A673 (cell line): ENCODE data around the gene PNPLA3.

Experiments used
- EZH2 ChIP-seq: fragments of 200-600 bp; sonication (generic); IDR thresholded peaks from 2 replicates; pipeline ENCODE4 v1.6.1; 2017; ENCODE audit warnings: borderline replicate concordance, low read depth, mild to moderate bottlenecking, mixed read lengths, antibody characterized with exemption, low read length; ENCODE audit not compliant: poor library complexity, severe bottlenecking
- TF ChIP-seq, protein P1 (sequence below): fragments of 300-800, 200-600 bp; sonication (generic); conservative IDR thresholded peaks from 2 replicates; pipeline ENCODE4 v1.5.1; 2017; ENCODE audit warnings: low read depth, mild to moderate bottlenecking, antibody characterized with exemption, low read length, moderate library complexity, mixed read lengths

DNA sequence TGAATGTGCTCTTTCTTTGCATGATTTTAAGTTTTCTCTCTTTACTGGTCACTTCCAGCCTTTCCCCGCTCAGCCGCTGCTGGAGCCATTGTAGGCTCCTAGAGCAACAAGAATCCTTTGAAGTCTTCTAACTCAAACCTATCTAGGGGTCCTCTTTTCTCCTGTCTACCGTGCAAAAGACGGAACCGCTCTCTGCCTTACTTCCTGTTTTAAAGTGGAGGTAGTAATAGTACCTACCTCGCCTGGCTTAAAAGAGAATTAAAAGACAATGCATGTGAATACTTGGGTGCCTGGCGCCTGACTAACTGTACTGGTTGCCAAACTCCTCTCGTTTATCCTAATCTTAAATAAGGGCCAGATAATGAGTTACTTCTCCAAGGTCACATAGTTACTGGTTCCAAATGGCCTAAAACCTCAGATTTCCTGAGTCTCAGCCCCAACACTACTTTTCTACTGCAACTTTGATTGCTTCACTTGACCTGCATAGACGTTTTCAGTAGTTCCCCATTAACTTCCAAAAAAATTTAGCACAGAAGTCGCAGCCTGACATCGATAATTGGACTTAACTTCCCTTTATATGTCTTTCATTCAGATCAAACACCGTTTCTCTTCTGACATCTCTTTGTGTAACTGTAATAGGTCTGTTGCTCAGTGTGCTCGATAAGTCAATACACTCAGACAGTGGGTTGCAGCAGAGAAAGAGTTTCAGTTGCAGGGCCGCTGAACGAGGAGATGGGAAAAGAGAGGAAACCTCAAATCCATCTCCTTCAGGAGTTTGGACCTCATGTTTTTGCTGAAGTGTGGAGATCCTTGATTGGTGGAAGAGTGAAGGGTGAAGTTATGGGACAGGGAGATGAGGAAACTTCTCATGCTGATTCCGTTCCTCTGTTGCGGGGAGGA is 32.5 kb downstream of the PNPLA3 start:
- TF ChIP-seq EZH2 = no peak
- TF ChIP-seq, protein P1, sequence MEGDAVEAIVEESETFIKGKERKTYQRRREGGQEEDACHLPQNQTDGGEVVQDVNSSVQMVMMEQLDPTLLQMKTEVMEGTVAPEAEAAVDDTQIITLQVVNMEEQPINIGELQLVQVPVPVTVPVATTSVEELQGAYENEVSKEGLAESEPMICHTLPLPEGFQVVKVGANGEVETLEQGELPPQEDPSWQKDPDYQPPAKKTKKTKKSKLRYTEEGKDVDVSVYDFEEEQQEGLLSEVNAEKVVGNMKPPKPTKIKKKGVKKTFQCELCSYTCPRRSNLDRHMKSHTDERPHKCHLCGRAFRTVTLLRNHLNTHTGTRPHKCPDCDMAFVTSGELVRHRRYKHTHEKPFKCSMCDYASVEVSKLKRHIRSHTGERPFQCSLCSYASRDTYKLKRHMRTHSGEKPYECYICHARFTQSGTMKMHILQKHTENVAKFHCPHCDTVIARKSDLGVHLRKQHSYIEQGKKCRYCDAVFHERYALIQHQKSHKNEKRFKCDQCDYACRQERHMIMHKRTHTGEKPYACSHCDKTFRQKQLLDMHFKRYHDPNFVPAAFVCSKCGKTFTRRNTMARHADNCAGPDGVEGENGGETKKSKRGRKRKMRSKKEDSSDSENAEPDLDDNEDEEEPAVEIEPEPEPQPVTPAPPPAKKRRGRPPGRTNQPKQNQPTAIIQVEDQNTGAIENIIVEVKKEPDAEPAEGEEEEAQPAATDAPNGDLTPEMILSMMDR = no peak
